IPS DF 19.7 (cell line): ENCODE data around the gene SORCS3.

Experiments
- DNase-seq: peaks from one replicate; pipeline ENCODE4 v3.0.0-alpha.2; 2013; ENCODE audit warnings: low read depth, low spot score

The SORCS3 gene

DNA sequence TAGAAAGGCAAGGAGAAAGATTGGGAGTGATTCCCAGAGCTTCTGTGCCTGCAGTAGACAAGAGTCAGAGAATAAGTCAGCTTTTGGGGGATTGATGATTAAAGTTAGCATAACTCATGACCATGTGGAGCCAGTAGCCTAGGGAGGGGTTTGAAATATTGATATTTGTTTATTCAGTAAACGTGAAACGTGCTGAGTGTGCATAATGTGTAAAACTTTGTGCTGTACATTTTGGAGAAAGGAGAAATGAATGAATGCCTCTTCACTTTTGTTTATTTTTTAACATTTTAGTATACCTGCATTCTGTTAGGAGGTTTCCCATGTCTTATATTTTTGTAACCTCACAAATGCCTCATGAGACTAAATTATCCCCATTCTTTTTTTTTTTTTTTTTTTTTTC lies 272.3 kb downstream of the SORCS3 start:
- DNase-seq: no peak

DNA sequence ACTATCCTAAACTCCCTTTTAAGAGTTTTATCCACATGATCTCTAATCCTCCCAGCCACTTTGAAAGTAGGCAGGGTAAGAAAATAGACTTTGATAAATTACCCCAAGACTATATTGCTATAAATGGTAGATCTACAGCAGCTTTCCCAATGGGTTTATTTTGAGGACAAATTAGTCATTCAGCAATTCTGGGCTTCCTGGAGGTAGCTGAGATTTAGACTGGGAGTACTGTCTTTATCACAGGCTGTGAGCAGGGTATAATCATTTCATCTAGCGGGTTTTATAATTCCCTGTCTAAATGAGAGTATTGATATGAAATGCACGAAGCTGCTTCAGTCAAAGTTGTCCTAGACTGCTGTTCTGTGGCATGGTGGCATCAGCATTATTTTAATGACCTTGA lies 279.4 kb downstream of the SORCS3 start:
- no peak for DNase-seq

DNA sequence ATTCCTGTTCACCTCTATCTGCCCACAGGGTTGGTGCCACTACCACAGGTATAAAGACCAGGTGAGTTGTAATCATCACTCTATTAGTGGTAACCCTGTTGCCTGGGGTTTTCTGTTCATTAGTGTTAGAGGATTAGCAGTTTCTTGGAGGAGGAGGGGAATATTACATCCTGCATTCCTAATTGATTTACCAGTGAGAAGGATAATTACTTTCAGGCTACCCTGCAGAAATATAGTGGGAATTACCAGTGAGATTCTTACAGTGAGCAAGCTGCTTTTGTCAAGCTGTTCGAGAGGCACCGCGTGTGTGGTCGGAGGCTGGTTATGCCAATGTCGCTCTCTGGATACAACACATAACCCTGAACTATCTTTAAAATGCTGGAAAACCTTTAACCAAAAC lies 280.7 kb downstream of the SORCS3 start:
- no peak for DNase-seq

DNA sequence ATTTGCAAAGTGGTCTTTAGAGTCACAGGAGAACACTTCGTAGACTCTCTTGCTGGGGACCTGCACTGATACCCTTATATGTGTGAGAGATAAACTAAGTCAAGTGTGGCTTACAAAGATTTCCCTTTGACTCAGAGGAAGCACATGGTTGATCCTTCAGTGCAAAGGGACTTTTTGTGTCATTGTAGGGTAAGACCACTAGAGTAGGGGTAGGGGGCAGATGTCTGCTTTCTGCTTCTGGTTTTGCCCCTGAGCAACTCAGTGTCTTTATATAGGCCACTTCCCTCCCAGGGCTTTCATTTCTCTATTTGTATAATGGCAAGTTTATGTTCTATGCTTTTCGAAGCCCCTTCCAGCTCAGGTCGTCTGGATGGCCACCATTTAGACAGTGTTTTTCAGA lies 281.7 kb downstream of the SORCS3 start:
- DNase-seq: no peak

DNA sequence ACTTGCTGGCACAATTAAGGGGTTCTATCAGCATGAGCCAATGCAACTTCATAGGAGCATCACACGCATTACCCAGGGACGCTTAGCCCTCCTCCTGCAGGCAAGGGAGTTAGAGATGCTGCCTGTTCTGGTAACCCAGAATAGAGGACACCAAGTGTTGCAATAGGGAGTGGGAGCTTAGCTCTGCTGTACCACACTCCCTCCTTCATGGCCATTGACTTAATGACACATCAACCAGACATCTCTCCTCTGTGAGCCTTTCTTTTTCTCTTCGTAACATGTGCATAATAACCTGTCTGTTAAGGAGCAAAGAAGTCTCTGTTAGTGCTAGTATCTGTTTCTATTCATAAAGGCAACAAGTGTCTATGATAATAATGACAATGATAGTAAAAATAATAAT lies 282.4 kb downstream of the SORCS3 start:
- no peak for DNase-seq

DNA sequence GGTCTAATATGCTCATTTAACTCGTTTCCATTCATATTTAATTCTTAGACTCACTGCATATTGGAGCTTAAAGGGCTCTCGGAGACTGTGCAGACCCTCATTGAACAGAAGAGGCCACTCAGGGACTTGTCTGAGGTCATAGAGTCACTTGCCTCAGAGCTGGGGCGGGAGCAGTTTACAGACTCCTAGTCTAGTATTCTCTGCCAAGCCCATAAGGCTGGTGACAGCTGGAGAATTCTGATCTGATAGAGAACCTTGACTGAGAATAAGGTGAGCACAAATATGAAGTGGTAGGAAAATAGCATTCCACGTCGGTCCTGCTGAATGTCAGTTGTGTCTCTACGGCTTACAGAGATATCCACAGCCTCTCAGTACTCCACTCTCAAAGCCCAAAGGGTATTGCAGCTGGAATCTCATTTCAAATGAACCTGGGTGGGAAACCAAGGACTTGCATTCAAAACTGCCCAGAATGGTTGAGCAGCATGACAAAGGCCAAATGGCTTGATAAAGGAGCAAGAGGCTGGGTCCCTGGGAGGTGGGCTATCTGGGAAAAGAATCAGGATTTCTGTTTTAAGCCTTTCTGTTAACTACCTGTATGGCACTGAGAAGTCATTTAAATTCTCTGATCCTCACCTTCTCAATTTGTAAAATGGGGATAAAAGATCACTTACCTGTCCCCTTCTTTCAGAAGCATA lies 283.2 kb downstream of the SORCS3 start:
- DNase-seq: no peak

DNA sequence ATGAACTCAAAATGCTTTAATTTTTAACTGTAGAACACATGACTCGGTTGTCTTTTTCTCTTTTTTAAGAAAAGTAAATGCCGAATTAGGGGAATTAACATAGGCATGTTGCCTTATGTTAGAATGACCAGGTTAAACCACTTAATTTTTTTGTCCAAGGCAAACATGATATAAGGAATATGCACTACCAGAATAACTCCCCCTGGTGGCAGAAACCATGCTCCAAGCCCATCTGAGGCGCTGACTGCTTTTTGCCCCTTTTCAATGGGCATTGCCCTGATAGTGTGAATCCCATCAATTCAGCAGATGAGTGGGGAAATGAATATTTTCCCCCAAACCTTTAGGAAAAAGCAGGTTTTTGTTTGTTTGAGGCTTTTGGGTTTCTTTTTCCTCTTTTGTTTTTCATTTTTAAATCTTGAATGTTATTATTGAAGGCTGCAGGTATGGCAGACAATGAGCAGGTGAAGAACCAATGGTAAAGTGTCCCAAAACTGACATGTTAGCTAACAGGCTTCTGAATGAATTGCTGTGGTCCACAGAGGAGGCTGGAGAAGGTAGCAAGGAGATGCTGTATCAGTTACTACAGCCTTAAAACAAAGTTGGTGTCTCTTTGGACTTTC lies 284.3 kb downstream of the SORCS3 start:
- peak; percentile 12 for DNase-seq

DNA sequence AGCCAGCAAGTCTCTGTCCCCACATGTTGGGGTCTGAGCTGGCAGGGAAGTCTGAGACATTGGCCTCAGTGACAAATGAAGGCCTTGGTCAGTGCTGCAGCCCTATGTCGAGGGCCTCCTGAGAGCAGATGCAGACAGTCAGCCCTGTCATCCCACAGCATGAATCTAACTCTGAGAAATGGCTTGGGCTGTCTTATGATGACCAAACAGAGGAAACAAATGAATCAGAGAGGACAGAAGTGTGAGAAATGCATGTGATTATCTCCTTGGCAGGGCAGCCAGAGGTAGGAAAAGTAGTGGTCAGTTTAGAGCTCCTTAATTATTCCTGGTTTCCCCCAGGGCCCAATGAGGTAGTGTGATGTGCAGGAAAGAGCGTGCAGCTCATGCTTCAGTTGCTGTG lies 287.6 kb downstream of the SORCS3 start:
- no peak for DNase-seq

DNA sequence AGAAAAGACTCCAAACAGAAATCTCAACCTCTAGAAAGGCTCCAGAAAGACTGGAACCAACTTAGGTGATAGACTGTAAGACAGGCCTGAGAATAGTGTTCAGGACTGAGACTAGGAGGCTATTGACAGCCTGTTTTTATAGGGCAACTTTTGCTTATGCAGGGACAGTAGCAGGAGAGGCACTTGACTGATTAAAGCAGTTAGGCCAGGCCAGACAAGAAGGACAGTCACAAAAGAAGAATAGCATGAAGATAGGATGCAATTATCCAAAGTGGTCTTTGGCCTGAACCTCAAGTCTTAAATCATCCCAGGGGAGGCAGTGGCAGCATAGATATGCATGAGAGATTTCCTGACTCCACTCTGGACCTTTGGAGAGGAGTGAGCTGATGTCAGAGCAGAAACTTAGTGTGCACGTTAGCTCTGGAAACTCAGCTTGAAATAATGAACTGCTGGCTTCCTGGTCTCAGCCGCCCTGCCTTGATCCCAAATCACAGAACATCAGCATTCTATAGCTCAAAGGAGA lies 290.6 kb downstream of the SORCS3 start:
- DNase-seq: no peak

DNA sequence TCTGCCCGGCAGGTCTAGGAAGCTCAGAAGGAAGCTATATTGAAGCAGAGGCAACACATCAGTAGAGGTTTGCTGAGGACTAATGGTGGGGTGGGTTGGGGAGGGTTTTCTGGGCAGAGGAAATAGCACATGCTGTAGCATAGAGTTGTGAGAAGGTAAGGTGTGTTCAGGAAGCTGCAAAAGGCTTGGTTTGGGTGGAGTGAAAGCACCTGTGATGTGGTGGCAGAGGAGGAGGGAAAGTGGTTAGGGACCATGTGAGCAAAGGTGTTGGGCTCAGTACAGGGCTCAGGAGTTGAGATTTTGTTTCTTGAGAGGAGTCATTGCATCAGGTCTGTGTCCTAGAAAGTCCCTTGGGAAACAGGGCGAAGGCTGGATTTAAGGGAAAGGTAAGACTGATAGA lies 294.6 kb downstream of the SORCS3 start:
- DNase-seq: no peak

DNA sequence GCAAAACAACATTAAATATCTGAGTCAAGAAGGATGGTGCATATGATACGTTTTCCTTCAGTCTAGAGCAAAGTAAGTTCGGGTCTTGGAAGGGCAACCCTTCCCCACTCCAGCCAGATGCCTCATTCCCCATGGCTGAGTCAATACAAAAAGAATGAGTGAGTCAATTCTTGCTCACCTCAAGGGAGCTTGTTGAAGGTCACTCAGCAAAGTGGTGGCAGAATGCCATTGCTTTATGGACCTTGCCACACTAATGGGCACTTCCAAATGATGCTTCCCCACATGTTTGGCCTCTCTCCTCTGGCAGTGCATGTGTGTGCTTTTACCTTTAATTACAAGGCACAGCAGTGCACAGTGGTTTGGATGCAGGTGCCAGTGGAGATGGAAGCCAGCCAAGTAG lies 296.5 kb downstream of the SORCS3 start:
- no peak for DNase-seq

DNA sequence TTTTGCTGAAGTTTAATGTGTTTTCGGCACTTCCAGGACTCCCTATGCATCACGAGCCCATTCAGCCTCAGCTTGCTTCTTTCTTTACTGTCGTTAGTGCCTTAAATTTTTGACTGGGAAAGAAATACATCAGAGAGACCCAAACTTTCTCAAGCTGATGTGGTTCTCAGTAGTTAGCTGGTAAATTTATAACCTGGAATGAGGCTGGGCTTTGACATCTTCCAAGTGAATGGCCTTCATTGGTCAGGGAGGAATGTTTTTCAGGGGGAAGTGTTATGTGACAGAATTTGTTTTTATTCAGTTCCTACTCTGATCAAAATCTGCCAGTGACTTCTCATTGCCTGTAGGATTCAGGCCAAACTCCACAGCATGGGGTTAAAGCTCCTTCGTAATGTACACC lies 296.9 kb downstream of the SORCS3 start:
- no peak for DNase-seq

DNA sequence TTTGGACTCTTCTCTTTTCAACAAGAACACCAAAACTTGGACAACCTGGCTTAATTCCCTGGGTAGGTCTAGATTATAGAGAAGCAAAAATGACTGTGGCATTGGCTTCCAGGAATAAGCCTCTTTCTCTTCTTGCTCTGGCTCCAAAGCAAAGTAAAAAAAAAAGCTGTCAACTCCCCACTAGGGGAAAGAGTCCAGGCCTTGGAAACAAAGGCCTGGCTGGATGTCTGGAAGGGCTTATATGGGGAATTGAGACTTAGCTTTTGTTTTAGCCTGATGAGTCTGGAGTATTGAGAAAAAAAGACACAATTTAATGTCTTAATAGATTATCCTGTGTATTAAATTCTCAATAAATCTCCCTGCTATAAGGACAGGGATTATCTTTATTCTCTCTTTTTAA lies 300.6 kb downstream of the SORCS3 start:
- DNase-seq: no peak

DNA sequence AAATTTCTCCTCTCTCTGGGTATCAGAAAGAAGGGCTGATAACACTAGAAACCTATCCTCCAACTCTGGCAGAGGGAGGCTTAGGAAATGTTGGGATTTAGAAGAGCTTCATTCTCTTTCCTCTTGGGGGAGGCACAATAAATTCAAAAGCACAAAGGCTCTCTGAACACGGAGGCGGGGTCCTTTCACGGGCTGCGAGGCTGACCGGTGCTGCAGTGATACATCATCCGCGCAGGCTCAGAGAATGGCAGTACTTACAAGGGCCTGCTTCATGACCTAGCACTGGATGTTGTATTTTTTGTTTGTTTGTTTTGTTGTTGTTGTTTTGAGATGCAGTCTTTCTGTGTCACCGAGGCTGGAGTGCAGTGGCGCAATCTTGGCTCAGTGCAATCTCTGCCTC lies 306.2 kb downstream of the SORCS3 start:
- no peak for DNase-seq

DNA sequence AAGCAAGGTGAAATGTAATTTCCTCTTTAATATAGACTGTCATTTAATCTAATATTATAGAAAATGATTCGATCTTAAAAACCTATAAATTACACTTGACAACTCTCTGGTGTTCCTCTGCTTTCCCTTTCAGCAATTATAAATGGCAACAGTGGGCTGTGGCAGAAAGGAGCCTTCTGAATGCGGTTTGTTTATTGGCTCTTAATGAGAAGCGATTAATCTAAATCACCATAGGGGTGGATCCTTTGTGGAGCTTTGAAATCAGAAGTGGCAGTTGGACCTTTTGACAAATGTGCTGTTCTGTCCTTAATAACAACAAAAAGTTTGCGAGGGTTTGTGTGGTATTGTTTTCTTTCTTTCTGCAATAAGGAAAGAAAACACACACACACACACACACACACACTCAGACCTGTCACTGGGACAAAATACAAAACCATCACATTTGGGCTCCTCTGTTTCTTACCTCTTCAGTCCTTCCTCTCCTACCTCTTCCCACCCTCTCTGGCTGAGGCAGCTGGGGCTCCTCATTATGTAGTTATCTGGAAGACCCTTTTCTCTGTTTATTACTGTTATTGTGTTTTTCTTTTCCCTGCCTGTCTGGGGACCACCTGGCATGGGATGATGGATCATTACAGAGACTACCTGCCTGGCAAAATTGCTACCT lies 316.2 kb downstream of the SORCS3 start:
- DNase-seq: no peak

DNA sequence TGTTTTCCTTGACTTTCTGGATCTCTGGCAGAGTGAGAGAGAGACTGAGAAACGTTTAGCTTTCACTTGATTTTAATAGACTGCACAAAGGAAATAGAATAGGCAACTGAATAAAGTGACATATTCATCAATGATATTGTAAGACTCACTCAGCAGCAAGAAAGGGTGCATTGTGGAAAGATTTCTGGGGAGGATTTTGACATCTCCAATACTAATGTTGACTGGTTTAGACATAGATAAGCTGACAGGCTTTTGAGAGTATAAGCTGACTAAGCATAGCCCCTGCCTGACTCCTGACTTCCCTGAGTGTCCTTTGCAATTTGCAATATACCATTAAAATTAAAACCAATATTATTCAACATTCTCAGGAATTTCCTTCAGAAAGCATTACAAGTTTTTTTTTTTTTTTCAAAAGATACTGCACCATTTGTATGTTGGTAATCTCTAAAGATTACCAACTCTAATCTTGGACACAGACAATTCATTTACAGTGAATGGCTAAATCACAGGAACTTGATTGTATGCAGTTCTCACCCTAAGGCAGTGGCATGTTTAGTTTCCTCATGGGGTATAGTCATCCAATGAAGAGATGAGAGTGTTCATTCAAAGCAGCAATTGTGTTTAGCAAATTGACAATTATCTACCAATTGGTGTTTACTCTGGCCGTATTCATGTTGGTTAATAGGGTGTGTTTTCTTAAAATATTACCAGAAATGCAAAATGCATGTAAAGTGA lies 325.6 kb downstream of the SORCS3 start:
- no peak for DNase-seq

DNA sequence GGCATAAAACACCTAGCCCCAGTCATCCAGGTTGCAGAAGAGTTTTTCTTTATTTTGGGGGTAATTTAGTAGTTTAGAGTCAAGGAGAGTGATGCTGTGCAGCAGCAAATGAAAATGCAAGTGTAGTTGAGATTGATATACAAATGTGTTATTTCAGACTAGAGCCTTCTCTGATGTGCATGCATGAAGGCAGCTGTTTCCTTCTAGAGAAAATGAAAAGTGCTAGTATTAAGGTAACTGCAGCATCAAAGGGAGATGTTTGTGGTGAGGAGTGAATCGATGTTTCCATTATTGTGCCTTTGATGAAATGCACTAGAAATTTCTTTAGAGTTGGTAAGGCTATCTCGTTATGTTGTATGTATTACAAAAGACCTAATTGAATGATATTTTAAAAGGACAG lies 339.3 kb downstream of the SORCS3 start:
- DNase-seq: no peak

DNA sequence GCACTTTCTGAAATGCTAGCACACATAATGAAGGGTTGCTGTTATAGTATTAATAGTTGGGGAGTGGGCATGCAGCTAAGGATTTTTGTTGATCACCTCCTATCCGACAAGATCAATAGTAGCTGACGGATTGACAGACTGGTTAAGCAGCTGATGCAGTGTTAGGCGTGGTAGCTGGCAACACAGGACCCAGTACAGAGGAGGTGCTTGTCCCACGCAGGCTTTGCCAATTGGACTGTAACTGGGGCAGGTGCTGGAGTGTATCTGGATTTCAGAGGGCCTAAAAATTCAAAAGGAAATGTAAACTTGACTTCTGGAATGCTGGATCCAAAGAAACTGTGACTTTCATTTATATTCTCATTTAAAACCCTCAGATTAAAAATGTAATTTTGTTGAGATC lies 340.9 kb downstream of the SORCS3 start:
- DNase-seq: no peak

DNA sequence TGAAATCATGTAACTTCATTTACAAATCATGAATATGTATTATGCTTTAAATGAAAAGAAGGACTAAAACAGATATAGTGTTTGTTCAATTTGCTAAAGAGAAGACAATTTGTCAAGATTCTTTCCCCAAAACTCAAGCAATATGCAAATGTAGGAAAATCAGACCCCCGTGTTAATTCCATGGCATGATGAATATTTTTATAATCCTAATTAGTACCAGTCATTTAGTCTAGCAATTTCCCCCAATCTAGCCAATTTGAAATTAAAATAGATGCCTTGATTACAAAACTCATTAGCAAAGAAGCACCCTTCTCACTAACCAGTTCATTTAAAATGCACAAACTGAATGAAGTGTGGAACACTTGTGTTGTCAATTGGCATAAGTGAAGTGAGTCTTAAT lies 347.6 kb downstream of the SORCS3 start:
- DNase-seq: no peak

DNA sequence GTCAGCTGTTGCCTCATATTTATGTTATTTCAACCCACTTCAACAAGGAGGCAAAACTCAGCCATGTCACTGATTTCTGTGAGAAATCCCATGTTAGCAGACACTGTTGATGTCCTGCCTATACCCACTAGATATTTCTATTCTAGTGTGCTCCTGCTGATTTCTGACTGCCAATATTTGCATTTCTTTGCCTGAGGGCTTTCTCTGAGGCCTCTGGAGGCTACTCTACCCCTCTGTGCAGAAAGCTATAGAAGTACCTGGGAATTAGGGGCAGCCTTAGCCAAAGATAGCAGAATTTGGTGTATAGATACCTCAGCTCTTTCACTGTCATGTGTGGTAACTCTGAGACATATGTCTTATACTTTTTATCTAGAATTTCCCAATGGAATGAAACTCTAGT lies 348.8 kb downstream of the SORCS3 start:
- DNase-seq: no peak

DNA sequence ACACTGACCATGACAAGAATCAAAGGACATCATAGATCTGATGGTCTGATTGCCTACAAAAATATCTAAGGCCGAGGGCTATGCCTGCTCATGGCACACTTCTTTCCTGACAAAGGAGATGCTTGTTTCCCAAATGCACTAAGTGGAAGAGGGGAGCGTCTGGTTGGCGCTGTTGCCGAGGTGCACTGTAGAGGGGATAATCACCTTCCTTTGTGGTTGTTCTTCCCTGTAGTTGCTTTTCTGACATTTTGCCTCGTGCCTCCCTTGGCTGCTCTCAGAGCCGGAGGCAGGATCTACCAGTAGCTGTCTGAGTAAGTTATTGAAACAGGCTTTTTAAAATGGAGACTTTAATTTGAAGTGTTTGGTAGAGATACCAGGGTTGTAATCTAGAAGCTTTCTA lies 352.0 kb downstream of the SORCS3 start:
- no peak for DNase-seq

DNA sequence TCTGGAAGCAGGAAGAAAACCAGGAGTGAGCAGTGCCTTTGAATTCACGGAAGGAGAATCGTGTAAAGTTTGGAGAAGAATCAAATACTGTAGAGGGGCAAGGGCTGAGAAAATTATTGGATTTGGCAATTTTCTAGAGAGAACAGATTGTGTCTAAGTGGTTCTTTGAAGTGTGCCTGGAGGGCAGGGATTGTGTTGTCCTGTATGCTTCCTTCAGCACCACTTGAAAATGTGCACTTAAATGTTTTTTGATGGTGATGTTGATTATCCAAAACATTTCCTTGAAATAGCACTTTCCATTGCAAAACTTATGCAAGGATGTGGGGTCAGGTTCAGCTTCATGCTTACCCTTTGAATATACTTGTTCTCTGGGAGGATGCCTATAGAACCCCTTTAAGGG lies 360.2 kb downstream of the SORCS3 start:
- DNase-seq: no peak
